Neural progenitor cell (in vitro differentiated cells): ENCODE measurements around the gene CD244.

Experiments
- CTCF ChIP-seq: fragments of 200-600 bp; sonication (generic); IDR thresholded peaks from 2 replicates; pipeline ENCODE4 v1.5.1; 2017; ENCODE audit warnings: antibody characterized with exemption, mild to moderate bottlenecking
- EZH2 ChIP-seq: fragments of 200-600 bp; sonication (generic); IDR thresholded peaks from 2 replicates; pipeline ENCODE4 v1.6.1; 2017; ENCODE audit warnings: antibody characterized with exemption, mild to moderate bottlenecking, moderate library complexity

DNA sequence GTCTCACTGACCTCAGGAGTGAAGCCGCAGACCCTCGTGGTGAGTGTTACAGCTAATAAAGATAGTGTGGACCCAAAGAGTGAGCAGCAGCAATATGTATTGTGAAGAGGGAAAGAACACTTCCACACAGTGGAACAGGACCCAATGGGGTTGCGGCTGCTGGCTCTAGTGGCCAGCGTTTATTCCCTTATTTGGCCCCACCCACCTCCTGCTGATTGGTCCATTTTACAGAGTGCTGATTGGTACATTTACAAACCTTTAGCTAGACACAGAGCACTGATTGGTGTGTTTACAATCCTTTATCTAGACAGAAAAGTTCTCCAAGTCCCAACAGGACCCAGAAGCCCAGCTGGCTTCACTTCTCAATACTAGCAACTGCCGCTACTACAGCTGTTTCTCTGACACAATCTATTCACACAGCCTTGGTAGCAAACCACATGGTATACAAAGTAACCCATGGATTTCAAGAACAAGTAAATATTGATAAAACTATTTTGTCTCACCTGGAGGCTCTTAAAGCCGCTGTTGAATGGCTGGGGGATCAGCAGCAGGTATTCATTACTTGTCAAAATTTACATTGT lies 47.6 kb upstream of the CD244 start:
- TF ChIP-seq CTCF (no peak), EZH2 (no peak)
